Activated naive CD4-positive, alpha-beta T cell treated with Interleukin-2 at 50 U/mL for 16 hours (primary cell): ENCODE measurements around the gene BLTP2.
"Not testable (repeated sequence)": the region's sequence is repeated elsewhere in the genome, so short reads cannot be mapped to it uniquely, and the experiment has no call there.

Source experiments
- DNase-seq: peaks from one replicate; pipeline ENCODE4 v3.0.0-alpha.2; 2020

Gene BLTP2

DNA sequence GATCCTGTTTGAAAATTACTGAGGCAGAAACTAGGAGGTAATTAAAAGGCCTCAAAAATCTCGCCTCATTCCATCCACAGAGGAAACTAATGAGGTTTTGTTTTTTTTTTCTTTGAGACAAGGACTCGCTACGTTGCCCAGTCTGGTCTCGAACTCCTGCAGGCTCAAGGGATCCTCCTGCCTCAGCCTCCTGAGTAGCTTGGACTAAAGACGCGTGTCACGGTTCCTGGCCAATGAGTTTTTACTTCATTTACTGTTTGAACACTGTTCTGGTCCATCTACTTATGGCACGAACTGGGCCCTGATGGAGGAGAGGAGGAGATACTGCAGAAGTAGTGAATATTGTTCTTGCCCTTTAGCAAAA is 600 bp upstream of the BLTP2 start:
- DNase-seq: no peak

DNA sequence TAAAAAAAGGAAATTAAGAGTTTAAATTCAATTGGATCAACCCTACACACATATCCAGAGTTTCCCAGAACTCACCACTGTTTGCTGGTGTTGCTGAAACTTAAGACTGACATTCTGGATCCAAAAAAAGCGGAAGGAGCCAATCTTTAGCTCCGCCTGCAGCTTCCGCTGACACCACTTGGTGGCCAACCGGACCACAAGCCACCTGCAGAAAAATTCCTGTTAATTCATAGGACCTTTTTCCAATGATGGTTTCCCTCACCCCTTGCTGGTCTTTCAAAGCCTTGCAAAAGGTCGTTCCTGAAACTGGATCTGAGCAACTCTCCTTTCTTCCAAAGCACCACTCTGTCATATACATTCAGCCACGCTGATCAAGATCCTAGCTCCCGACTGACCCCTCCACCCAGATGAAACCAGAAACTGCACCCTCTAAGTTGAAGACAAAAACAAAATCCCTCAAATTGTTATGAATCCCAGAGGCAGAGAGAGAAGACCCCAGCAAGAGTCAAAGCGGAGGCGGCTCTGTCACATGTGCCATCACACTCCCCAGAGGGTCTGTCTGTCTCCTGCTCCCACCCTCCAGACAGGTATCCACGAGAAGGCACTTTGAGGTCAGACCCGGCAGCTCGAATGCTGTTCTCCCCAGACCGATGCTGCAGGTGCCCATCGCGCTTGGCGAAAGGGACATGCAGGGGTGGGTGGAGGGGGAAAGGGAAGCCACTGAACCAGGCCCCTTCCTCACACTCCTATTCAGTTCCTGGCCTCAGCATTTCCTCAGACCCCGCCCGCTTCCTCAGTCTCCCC is 773 bp downstream of the BLTP2 start:
- DNase-seq: peak; percentile 28

DNA sequence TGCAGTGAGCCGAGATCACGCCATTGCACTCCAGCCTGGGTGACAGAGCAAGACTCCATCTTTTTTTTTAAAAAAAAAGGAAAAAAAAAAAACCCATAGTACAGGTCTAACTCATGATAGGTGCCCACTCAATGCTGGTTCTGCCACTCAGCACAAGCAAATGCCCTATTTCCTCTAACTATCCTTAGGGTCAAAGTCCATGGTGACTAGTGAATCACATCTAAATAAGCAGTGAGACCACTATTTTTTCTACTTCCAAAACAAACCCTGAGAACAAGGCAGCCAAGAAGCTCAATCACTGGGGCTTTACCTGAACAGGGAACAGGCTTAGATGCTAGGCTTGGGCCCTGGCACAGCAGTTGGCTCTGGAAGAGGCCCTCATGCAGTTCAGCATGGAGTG is 3.4 kb downstream of the BLTP2 start:
- DNase-seq: no peak

DNA sequence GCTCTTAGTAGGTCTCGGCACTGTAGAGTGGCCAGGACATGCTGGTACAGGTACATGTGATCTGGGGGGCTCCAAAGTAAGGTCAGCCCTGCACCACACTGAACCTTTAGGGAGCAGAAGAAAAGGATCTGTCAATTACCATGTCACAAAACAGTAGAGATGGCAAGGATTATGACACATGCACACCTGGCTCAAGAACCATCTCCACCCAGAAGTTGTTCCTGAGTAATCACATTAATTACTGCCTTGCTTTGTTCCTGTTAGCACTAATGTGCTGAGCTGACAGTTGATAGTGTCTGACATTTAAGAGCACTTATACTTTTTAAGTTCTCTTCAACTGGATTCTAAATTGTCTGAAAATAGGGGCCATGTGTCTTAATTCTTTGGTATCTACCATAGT is 9.5 kb downstream of the BLTP2 start:
- no peak for DNase-seq

GRCh38 chr17:28634206-28634865 is 10.6 kb downstream of the BLTP2 start:
- no peak for DNase-seq

DNA sequence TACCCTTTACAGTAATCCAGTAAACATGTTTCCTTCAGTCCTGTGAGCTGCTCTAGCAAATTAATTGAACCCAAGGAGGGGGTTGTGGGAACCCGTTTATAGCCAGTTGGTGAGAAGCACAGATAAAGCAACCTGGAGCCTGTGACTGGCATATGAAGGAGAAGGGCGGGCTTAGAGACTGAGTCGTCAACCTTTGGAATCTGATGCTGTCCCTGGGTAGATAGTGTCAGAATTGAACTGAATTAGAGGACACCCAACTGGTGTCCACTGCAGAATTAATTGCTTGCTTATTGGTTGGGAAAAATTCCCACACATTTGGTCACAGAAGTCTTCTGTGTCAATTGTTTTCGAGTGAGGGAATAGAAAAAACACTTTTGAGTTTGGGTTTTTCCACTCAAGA is 18.1 kb downstream of the BLTP2 start:
- DNase-seq: no peak

GRCh38 chr17:28624148-28624547 is 20.8 kb downstream of the BLTP2 start:
- DNase-seq: no peak

GRCh38 chr17:28623696-28624095 is 21.3 kb downstream of the BLTP2 start:
- DNase-seq: no peak

DNA sequence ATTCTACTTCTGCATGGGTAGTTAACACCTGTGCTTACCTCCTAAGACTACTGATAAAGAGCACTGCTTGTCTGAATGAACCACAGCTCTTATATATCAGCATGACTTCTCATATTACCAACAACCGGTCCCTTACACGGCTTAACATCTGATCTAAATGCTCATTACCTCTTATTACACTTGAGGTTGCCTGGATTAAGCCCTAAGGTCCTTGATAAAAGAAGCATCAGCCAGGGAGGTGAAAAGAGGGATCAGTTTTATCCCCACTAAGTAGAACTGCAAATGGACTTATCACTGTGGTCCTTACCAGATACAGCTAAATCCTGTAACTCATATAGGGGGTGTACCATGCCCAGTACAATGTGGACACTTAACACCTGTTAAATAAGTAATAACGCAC is 22.8 kb downstream of the BLTP2 start:
- DNase-seq: no peak

- DNase-seq: no peak
Observed at GRCh38 chr17:28620010-28620409, 24.9 kb downstream of the BLTP2 start.

GRCh38 chr17:28618464-28618863 is 26.5 kb downstream of the BLTP2 start:
- DNase-seq: no peak

- DNase-seq: no peak
Observed at GRCh38 chr17:28616281-28616680, 28.7 kb downstream of the BLTP2 start.

- no peak for DNase-seq
Observed at GRCh38 chr17:28615260-28615940, 29.6 kb downstream of the BLTP2 start.

GRCh38 chr17:28613931-28614381 is 31.0 kb downstream of the BLTP2 start, which contains the start of gene RSKR:
RSKR (minus strand) TSS chr17:28614185; CDS start chr17:28614161, 24 bp downstream.
- no peak for DNase-seq

DNA sequence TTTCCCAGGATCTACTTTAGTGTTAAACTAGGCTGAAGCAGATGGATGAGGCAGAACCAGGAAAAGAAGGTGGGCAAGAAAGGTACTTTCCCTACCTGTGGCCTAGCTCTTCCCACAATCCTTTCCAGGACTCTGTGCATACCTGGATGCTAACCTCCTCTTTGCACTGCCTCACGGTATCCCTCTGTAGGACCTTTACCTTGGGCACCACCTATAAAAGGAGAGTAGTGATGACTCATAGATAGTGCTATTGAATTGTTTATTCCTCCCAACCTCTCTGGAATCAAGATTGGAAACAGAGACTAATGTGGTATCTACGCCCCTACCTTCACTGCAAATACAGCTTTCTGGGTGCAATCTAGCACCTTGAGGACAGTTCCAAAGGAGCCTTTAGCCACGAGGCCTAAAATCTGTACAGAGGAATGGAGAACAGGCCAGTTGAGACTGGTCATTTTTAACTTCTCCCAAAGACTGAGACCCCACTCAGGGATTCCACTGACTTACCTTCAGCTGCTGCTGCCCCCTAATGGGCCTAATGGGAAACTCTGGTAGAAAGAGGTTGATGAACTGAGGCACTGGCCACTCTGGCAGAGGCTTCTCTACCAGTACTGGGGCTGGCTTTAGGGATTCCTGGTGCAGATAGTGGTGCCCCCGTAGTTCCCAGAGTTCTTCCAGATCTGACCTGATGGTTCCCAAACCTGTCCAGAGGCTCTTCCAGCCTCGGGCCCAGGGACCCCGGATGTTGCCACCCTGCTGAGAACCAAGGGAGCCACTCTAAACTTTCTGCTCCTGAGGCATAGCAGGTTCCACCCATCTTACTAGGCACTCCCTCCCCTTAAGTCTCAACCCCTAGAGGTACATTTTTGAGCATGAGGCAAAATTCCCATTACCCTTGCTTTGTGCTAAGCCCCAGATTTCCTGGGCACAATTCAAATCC is 31.8 kb downstream of the BLTP2 start:
- peak; percentile 29 for DNase-seq

DNA sequence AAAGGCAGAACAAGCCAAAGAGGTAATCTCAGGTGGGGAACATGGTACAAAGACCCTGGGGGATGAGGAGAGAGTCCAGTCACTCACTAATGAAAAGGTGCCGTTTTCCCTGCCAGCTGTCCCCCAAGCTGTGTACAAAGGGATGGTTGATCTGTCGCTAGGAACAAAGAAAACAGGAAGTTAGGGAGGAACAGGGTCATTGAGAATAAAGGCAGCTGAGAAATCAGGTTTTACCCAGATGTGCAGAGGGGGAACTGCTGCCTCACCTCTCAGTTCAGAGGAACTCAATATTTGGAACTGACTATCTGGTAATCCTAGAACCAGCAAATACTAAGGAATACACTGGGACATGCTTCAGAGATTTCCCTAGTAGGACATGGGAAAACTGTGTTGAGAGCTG is 32.4 kb downstream of the BLTP2 start:
- DNase-seq: no peak

DNA sequence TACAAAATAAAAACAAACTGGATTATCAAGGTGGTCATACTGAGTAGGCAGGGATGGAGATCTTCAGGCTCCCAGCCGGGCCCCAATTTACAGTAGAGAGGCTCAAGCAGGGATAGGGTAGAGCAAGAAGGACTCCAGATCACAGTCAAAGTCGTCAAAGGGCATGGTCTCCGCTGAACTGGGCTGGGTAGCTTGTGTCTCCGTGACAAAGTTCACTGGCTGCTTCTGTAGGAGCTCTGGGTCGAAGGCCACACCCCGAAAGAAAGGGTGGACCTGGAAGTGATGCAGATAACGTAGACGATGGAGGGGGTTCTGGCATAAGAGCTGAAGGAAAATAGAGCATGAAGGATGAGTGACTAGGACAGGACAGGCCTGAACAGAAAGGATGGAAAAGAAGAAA is 34.6 kb downstream of the BLTP2 start:
- DNase-seq: no peak

- DNase-seq: not testable (repeated sequence)
Observed at GRCh38 chr17:28604031-28604430, 40.9 kb downstream of the BLTP2 start.

DNA sequence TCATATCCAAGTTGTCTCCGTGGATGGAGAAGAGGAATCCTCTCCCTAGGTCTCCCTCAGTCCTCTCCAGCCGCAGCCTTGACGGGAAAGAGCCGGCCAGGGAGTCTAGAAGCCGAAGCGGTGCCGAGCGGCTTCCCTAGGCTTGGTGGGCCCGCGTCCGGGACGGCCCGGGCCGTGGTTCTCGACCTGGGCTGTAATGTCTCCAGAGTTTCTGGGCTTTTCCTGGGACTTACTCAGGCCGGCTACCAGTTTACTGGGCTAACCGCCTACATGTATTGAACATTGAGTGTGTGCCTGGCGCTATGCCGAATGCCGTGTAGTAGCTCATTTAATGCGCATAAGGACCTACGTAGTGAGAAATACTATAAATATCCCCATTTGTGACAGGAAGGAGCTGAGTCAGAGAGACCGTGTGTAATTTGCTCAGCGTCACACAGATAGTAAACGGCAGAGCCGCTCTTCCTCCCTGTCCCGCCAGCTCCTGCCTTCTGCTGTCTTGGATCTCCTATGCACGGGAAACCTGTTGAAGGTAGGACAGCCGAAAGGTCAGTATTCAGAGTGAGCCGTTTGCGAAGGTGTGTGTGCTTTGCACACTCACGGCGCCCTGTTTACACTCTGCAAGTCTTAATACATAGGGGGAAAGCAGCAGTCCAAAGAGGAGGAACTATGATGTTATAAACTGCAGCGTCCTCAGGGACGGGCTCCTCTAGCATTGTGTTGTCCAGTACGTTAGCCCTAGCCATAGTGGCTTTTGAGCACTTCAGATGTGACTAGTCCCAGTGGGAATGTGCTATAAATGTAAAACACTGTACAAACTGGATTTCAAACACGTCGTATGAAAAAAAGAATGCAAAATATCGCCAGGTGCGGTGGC is 45.4 kb downstream of the BLTP2 start:
- peak; percentile 72 for DNase-seq

DNA sequence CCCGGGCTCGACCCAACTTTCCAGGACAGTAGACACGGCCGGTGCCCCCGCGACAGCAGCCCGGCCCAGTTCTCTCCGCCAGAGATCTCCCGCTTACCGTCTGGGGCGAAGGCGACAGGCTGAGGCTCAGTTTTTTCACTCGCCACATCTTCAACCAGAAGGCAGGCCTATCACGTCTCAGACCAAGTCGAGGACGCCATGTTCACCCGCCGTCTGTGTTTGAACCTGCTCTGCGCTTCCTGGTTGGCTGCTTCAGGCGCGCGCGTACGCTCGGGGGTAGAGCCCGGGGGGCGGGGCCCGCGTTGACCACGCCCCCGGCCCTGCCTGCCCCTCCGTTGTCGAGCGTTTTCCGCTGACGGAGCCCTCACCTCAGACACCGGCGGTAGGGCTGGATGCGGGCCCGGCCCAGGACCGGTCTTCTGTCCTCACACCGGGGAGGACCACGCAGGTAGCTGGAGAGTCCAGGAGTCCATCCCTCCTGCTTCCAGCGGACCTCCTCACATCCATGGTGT is 46.1 kb downstream of the BLTP2 start, which contains the start of gene SPAG5:
Gene SPAG5 (minus strand): TSS at position 227 of the 512 bp plus-strand sequence. CDS start 79 bp downstream, at position 148.
- DNase-seq: peak; percentile 94

GRCh38 chr17:28598389-28598788 is 46.6 kb downstream of the BLTP2 start:
- no peak for DNase-seq
